Bone marrow (tissue), 2 donors: ENCODE measurements around the gene DOCK11.

Experiments used
- DNase-seq, 2 donors: peaks; one replicate each; lab custom pipeline; 2025; lab: John Stamatoyannopoulos, UW

DOCK11 gene

DNA sequence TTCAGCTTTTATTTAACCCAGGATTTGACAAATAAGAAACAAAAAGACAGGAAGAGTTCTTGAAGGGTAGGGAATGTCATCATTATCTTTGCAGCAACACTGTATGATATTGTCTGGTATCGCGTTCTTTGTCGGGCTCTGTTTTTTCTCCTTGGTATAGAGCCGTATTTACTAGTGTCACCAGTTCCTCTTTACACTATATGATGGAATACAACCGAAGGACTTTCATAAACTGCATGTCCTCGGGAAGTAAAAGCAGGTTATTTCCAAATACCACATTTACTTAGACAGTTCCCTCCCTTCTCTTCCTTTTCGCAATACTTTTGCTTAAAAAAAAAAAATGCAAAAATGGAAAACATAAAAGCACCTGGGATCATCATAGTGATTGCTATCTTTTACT is 135.2 kb downstream of the DOCK11 start:
- DNase-seq: no peak

DNA sequence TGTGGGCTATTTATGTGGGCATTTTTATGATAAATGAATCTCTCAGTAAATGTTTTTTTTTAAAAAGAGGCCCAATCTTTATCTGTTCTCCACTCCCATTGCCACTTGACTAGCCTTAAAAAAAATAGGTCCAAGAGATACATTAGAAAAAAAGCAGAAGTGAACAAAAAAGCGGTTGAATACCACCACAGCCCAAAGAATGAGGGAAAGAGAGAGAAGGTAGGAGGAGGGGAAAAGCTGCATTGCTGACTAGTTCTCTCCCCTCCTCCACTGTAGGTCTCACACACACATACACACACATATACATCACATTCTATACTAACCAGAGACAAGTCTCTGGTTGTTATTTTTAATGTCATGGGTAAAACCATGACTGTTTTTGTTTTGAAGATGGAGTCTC is 136.0 kb downstream of the DOCK11 start:
- DNase-seq: peak in 1 of 2 donors; percentile 13

DNA sequence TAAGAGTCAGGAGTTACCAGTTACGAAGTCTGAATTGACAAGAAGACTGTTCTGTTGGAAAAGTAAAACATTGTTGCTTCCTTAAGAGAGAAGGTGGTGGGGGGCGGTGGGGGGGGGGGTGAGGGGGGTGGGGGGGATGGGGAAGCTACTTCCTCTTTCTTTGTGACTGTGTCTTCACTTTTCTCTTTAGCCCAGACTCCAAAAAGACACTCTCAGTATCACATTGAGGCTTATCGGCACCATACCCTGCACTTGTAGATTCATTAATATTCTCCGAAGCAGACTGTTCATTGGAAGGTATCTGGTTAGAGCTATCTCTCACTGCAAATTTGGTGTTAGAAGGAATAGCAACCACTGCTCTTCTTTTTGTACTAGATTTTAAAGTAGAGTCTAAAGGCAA is 137.2 kb downstream of the DOCK11 start:
- no peak for DNase-seq

DNA sequence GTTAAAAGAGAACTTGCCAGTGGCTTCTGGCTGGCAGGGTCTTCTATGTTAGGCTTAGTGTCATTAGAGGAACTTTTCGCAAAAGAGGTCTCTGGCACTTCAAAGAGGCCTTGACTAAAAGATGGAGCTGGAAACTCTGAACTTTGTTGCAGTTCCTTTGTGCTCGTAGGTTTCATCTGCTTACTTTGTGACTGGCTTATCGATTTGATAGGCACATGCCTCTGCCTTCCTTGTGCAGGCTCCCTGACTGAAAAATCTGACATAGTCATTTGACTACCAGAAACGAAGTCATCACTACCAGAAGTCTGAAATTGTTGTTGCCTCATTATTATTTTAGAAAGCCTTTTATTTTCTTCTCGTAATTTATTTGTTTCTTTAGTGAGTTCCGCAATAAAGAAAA is 137.9 kb downstream of the DOCK11 start:
- DNase-seq: no peak

DNA sequence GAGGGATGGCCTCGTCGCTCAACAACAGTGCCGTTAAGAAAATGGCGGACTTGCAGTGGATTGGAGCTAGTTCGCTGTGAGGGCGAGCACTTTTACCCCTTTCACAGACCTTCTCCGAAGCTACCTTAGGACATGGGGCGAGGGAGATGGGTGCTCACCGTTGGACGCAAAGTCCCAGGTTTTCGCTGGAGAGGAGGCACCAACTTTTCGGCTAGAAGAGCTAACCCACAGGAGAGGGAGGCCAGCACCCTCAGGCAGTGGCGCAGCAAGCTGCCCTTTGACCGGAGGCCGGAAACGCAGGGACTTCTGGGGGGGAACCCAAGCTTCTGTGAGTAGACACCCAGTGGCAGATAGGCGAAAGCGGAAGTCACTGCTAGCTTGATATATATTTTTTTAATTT is 138.7 kb downstream of the DOCK11 start:
- no peak for DNase-seq

DNA sequence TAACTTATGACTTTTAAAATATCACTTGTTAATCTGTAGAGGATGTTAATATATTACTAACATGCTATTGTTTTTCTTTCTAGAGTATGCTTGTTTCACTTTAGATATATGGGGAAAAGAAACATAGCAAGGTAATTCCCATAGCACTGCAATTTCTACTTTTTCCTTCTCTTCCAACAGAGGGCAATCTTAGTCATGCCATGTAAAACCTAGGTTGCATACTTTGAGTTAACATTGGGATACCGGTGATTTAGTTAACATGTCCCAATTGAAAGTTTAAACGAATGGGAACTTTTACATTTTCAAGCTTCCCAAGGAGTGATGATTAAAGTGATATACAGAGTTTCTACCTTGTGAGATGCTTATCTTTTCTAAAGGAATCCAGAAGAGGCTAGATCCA is 142.4 kb downstream of the DOCK11 start:
- no peak for DNase-seq

DNA sequence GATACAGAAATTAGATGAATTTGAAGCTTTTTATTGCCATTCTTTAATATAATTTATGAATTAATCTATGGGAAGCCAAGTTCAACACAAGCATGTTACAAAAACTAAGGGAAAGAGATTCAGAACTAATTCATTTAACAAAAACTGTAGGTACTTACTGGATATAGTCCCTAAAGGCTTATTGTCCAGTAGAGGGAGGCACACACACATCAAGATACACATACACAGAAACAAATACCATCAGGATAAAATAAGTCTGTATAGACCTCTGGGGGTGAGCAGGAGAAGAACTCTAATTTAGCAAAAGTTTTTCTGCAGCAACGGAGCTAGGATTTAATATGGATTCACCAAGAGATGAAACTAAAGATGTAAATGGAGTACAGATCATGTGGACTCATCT is 148.8 kb downstream of the DOCK11 start:
- DNase-seq: no peak

DNA sequence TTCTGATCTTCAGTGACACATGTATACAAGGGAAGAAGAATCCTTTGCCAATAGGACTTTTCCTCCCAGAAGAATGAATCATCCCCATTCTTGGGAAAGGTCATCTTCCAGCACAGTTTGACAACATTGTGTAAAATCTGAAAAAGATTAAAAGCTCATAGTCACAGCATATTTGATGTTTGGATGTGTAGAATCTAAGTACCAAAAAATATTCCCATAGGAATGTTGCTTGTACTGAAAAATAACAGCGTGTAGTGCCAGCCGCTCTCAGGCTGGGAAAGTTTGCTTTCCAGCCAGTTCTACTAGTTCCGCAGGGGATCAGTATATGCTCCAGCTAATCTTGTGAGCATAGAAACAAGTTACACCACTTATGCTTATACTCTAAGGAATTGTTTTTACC is 157.1 kb downstream of the DOCK11 start:
- DNase-seq: no peak

DNA sequence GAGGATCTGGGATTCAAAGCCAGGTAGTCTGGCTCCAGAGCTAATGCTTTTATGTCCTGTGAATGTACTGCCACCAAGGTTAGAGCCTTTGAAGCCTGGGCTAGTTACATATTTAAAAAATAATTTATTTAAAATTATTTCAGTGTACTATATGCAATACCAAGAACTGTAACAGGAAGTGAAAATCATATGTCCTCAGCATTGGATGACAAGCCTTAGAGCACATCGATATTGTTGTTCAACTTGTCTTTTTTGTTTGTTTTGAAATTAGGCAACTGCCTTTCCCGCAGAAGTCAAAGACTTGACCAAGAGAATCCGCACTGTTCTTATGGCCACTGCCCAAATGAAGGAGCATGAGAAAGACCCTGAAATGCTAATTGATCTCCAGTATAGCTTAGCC is 158.7 kb downstream of the DOCK11 start:
- no peak for DNase-seq

DNA sequence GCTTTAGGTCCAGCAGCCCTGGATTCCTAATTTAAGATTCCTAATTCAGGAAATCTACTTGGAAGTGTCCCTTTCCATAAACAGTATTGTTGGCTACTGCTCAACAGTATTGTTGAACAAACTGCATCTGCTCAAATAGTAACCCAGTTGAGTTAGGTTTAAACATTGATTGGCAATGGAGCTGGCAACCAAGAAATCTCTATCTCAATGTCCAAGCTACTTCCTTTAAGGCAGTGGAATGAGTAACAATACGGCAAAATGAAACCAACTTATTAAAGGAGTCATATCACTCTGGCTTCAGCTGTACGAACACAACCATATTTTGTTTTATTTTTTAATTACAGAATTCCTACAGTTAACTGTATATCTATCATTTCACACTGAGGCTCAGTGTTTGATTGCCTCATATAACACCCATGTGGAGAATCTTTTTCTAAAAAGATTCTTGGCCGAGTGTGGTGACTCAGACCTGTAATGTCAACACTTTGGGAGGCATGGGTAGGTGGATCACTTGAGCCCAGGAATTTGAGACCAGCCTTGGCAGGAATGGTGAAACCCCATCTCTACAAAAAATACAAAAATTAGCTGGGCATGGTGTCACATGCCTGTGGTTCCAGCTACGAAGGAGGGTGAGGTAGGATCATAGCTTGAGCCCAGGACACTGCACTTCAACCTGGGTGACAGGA is 160.1 kb downstream of the DOCK11 start:
- DNase-seq: no peak

DNA sequence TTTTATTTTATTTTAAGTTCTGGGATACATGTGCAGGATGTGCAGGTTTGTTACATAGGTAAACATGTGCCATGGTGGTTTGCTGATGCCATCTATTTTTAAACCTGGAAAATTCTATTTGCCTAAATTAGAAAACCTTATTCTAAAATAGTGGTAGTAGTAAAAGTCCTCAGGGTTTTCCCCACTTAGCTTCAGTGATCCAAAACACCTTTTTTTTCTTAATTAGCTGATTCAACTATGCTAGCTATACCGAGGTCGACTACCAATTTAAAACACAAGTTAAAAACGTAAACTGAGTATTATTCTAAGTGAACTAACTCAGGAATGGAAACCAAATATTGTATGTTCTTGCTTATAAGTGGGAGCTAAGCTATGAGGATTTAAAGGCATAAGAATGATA is 161.8 kb downstream of the DOCK11 start:
- DNase-seq: no peak

DNA sequence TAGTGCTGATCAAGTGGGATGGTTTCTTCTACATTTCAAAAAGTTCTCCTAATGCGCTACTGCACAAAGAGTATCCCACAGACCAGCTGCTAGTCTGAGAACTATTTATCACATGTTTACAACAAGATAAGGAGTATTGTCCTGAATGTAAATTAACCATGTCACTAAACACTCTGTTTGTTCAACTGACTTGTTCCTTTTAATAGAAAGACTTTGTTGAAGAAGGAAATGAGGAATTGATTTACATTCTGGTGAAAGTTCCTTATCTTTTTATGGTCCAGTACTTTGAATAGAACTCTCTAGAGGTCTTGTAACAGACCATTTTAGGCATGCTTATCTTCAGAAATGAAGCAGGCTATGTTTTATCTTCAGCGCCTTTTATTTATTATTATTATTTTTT is 164.5 kb downstream of the DOCK11 start:
- DNase-seq: no peak

DNA sequence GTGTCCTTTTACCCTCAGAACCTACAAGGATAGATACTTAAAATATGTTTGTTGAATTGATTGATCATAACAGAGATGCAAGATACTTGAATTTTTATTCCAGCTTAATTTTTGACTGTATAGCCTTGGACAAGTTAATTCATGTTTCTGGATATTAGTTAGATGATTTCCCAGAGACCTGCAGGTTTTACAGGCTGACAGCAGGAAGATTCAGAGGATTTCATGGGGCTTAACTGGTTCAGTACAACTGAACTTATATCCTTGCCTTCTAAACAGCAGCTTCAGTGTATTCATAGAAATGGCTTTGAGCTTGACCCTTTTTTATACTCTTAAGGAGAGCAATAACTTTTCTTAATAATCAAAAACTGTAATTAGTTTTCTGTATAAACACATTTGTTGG is 169.6 kb downstream of the DOCK11 start:
- DNase-seq: no peak

DNA sequence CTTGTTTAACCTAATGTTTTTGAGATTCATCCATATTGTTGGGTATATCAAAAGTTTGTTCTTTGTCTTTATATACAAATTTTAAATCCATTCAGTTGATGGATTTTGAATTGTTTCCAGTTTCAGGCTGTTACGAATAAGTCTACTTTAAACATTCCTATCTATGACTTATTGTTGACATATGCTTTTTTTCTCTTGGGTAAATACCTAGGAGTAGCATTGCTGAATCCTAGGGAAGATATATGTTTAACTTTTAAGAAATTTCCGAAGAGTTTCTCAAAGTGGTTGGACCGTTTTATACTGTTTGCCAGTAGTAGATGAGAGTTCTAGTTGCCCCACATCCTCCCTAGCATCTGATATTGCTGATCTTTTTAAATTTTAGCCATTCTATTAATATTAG is 170.9 kb downstream of the DOCK11 start:
- no peak for DNase-seq

DNA sequence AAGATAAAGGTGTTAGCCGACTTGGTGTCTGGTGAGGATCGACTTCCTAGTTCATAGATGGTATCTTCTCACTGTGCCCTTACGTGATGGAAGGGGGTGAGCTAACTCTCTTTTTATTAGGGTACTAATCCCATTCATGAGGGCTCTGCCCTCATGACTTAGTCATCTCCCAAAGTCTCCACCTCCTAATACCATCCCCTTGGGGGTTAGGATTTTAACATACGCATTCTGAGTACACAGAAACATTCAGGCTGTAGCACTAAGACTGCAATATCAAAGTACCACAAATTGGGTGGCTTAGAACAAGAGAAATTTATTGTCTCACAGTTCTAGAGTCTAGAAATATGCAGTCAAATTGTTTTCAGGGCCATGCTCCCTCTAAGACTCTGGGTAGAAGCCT is 173.8 kb downstream of the DOCK11 start:
- DNase-seq: no peak

DNA sequence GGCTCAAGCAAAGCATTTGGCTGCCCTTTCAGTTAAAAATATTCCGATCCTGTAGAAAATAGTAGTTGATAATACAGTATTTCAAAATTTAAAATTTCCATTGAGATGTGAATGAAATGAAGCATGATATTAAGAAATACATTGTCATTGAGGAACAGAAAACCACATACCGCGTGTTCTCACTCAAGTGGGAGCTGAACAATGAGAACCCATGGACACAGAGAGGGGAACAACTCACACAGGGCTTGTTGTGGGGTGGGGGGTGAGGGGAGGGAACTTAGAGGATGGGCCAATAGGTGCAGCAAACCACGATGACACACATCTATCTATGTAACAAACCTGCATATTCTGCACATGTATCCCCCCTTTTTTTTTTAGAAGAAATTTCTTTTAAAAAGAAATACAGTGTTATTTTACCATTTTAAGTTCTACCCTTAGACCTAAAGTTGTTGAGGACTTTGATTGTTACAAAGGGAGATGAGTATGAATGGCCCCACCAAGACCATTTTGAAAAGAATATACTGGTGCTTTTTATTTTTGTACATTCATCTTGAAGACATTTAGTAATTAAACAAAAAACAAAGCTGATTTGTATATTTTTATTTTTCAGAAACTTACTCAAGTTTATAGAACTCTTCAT is 179.8 kb downstream of the DOCK11 start:
- DNase-seq: no peak

DNA sequence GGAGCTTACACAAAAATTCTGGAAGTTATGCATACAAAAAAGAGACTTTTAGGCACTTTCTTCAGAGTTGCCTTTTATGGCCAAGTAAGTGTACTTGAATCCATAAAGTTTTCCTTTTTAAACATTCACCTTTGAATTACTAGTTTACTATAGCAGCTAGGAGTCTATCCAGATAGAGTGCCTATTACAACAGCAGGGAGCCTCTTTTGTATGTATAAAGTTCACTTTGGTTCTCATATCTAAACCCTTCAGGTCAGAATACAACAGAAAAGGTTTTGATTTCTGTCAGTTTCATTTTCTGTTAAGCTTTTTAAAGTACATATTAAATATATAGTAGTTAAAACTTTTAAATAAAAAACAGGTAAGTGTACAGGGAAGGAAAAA is 180.3 kb downstream of the DOCK11 start:
- DNase-seq: no peak

DNA sequence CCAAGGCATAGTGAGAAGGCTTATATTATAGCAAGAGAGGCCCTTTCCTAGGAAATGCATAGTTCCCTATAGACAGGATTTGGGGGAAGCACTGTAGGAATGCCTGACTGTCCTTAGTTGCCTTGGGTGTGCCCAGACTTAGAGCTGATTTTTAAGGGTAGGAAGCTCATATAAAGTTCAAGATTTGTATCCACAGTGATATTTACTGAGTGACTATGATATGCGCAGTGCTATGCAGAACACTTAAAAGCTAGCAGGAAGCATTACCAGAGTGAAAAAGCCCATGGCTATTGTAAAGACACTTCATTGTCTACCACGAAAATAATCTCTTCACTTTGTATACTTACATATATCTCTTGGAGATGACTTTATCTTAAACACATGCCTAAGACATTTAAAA is 181.7 kb downstream of the DOCK11 start:
- DNase-seq: no peak

DNA sequence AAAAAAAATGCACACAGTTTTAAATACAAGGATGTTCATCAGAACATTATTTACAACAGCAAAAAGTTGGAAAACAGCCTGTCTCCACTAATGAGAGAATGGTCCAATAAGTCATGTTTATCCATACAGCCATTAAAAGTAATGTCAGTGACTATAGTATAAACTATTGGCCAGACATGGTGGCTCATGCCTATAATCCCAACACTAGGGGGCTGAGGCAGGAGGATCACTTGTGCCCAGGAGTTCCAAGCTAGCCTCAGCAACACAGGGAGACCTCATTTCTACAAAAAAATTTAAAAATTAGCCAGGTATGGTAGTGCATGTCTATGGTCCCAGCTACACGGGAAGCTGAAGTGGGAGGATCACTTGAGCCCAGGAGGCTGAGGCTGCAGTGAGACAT is 183.7 kb downstream of the DOCK11 start:
- no peak for DNase-seq

DNA sequence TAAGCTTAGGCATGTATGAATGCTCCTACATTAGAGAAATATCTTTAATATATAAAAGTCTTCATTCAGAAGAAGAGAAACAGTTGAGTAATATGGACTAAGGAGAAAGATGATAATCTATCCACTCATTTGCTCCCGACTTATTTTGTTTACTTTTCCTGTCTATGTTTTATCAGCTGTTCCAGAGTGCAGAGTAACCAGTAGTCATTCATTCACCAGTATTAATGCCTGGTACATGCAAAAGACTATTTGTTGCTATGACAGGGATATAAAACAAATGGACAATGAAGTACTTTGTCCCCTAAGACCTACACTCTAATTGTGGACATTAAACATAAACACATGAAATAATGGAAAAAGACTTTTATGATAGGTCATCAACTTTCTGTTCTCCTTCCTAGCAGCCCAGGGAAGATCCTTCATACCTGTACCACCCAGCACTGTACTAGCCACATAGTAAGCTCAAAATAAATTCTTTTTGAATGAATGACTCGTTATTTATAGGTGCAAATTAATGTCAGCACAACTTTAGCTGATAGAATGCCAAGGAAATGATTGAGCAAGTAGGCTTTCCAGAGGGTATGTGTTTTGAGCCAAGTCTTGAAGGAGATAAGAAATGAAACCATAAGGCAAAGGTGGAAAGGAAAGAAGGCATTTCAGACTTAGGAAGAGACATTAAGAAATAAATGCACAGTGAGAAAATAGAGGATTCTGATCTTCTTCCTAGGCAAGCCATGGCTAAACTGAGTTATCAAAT is 186.8 kb downstream of the DOCK11 start:
- no peak for DNase-seq

DNA sequence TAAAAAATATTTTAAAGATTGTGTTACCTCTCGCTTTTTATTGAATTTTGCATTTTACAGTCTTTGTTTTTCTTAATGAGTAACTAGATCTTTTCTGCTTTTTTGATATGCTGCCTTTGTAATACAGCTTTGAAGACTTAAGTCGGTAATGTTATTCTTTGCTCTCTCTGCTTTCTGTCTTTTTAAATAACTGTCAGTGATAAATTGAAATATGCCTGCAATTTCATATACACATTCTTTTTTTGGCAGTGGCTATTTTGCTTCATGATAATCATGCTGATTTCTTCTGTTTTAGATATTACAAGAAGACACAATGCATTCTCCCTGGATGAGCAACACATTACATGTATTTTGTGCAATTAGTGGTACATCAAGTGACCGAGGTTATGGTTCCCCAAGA is 189.8 kb downstream of the DOCK11 start:
- no peak for DNase-seq

DNA sequence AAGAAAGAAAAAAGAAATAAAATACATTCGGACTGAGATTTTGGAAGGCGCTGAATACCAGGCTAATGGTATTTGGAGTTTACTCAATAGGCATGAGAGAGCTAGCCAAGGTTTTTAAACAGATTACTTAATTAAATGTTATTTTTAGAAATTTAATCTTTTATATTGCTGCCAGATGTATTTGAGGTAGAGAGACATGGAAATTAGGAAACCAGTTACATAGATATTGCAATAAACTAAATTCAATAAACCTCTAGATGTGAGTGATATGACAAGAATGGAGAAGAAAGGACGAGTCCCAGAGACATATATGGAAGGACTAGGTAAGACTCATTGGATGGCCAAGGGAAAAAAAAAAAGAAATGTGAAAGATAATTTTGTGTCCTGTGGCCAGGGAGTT is 193.3 kb downstream of the DOCK11 start:
- DNase-seq: no peak

DNA sequence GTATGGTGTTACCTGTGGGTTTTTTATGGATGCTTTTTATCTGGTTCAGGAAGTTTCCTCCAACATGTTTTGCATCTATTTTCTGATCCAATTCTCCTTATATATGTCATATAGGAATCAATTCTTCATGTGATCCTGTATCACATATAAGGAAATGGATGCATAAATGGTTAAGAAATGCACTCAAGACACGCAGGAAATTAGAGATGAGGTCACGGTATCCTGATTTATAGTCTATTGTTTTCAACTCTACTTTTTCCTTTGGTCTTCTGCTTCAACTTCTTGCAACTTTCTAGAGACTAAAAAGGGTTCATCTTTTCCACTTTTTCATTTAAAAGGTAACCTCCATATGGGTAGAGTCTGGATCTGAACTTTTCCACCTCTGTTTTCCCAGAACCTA is 198.2 kb downstream of the DOCK11 start:
- no peak for DNase-seq

DNA sequence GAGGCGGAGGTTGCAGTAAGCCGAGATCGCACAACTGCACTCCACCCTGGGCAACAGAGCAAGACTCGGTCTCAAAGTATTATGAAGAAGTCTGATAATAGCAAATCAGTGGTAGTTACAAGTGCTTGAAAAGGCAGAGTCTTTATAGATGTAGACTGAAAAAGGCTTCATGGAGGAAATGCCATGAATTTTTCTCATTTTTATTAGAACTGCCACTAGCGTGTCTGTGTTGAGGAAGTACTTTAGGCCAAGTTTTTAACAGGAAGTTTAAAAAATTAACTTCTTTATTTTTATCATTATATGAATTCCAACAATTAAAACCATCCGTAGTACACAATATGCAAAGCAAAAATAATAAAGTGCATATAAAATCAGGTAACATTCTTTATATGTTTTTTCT is 199.0 kb downstream of the DOCK11 start:
- no peak for DNase-seq
